ENCODE data around the gene TRAF3.

- TF ChIP-seq POLR2A (IDR thresholded peaks at IDR 0.05): no peak
- TF ChIP-seq CTCF (IDR thresholded peaks at IDR 0.05 in 4 of 5, conservative IDR thresholded peaks at IDR 0.05 in 1 of 5): no peak
Observed at GRCh38 chr14:102870994-102871831, 94.0 kb downstream of the TRAF3 start.
